Neuron (in vitro differentiated cells): Measurements from ENCODE around the gene DIRAS1.

Experiments used
- H2AFZ ChIP-seq: one replicate; pipeline ENCODE4 v1.6.1; 2013; ENCODE audit warnings: low read depth, mild to moderate bottlenecking, inconsistent platforms, low read length, moderate library complexity
- H3K27me3 ChIP-seq: one replicate; pipeline ENCODE4 v1.6.1; 2013; ENCODE audit warnings: low read length; ENCODE audit not compliant: insufficient read depth
- H3K36me3 ChIP-seq: one replicate; pipeline ENCODE4 v1.6.1; 2013; ENCODE audit warnings: low read length; ENCODE audit not compliant: insufficient read depth
- H3K4me1 ChIP-seq: one replicate; pipeline ENCODE4 v1.6.1; 2013; ENCODE audit warnings: low read length; ENCODE audit not compliant: insufficient read depth
- H3K4me3 ChIP-seq: 2 replicates; pipeline ENCODE4 v1.5.1; 2013; ENCODE audit warnings: mild to moderate bottlenecking, low read length, moderate library complexity
- H3K9me3 ChIP-seq: one replicate; pipeline ENCODE4 v1.6.1; 2013; ENCODE audit warnings: low read length

Gene DIRAS1

GRCh38 chr19:2743099-2743498 lies 21.9 kb upstream of the DIRAS1 start:
- H3K4me3 ChIP-seq = no peak overlapping the region
- H3K4me1 ChIP-seq = peaks cover 6% of the 10 kb centered on the region
- H3K9me3 ChIP-seq = no peaks in the 10 kb centered on the region
- H2AFZ ChIP-seq = no peak overlapping the region
- no peaks in the 10 kb centered on the region for H3K27me3 ChIP-seq
- no peaks in the 10 kb centered on the region for H3K36me3 ChIP-seq

- Histone ChIP-seq H3K27me3 (no peaks in the 10 kb centered on the region), H3K4me1 (peaks cover 6% of the 10 kb centered on the region), H2AFZ (peak overlapping the region; percentile 87), H3K4me3 (peak overlapping the region; percentile 88), H3K9me3 (peaks cover 9% of the 10 kb centered on the region), H3K36me3 (peaks cover 18% of the 10 kb centered on the region)
Observed at GRCh38 chr19:2740314-2740656, 19.1 kb upstream of the DIRAS1 start.

- H3K36me3 ChIP-seq = peaks cover 24% of the 10 kb centered on the region
- peak within 1 kb of the TSS; percentile 88 for H3K4me3 ChIP-seq
- H3K27me3 ChIP-seq = no peaks in the 10 kb centered on the region
- peaks cover 6% of the 10 kb centered on the region for H3K4me1 ChIP-seq
- peaks cover 9% of the 10 kb centered on the region for H3K9me3 ChIP-seq
- H2AFZ ChIP-seq = peak within 1 kb of the TSS; percentile 87
Observed at GRCh38 chr19:2739602-2740313, 18.6 kb upstream of the DIRAS1 start, which contains the start of gene SLC39A3. Gene SLC39A3, minus strand, starts transcription at chr19:2740017. Its CDS starts 2,760 bp downstream, at chr19:2737257.

GRCh38 chr19:2736550-2737190 lies 15.5 kb upstream of the DIRAS1 start:
- Histone ChIP-seq H3K9me3 (peaks cover 9% of the 10 kb centered on the region), H3K4me1 (peaks cover 11% of the 10 kb centered on the region), H3K4me3 (no peak overlapping the region), H3K36me3 (peaks cover 43% of the 10 kb centered on the region), H3K27me3 (no peaks in the 10 kb centered on the region), H2AFZ (no peak overlapping the region)

GRCh38 chr19:2735374-2735773 lies 14.2 kb upstream of the DIRAS1 start:
- H3K36me3 ChIP-seq = peaks cover 43% of the 10 kb centered on the region
- H3K4me3 ChIP-seq = no peak overlapping the region
- H3K27me3 ChIP-seq = no peaks in the 10 kb centered on the region
- H2AFZ ChIP-seq = no peak overlapping the region
- H3K4me1 ChIP-seq = peaks cover 11% of the 10 kb centered on the region
- peaks cover 9% of the 10 kb centered on the region for H3K9me3 ChIP-seq

GRCh38 chr19:2734589-2735288 lies 13.6 kb upstream of the DIRAS1 start:
- H3K36me3 ChIP-seq = peaks cover 43% of the 10 kb centered on the region
- no peak overlapping the region for H2AFZ ChIP-seq
- peaks cover 11% of the 10 kb centered on the region for H3K4me1 ChIP-seq
- H3K4me3 ChIP-seq = no peak overlapping the region
- H3K27me3 ChIP-seq = no peaks in the 10 kb centered on the region
- peaks cover 9% of the 10 kb centered on the region for H3K9me3 ChIP-seq

GRCh38 chr19:2733930-2734588 lies 12.9 kb upstream of the DIRAS1 start:
- no peaks in the 10 kb centered on the region for H3K27me3 ChIP-seq
- H3K4me3 ChIP-seq = no peak overlapping the region

GRCh38 chr19:2732883-2733282 lies 11.7 kb upstream of the DIRAS1 start:
- peaks cover 5% of the 10 kb centered on the region for H3K4me1 ChIP-seq
- no peak overlapping the region for H2AFZ ChIP-seq
- H3K4me3 ChIP-seq = no peak overlapping the region
- H3K27me3 ChIP-seq = no peaks in the 10 kb centered on the region
- peaks cover 43% of the 10 kb centered on the region for H3K36me3 ChIP-seq
- peaks cover 9% of the 10 kb centered on the region for H3K9me3 ChIP-seq

More at GRCh38 chr19:2733930-2734588, 12.9 kb upstream of the DIRAS1 start:
- peaks cover 9% of the 10 kb centered on the region for H3K9me3 ChIP-seq
- H3K36me3 ChIP-seq = peaks cover 43% of the 10 kb centered on the region
- no peak overlapping the region for H2AFZ ChIP-seq
- peaks cover 6% of the 10 kb centered on the region for H3K4me1 ChIP-seq

GRCh38 chr19:2732157-2732725 lies 11.1 kb upstream of the DIRAS1 start:
- no peak overlapping the region for H3K4me3 ChIP-seq
- no peak overlapping the region for H2AFZ ChIP-seq
- peaks cover 43% of the 10 kb centered on the region for H3K36me3 ChIP-seq
- peaks cover 5% of the 10 kb centered on the region for H3K4me1 ChIP-seq
- peaks cover 9% of the 10 kb centered on the region for H3K9me3 ChIP-seq
- H3K27me3 ChIP-seq = peaks cover 3% of the 10 kb centered on the region

- peaks cover 1% of the 10 kb centered on the region for H3K9me3 ChIP-seq
- H3K4me1 ChIP-seq = peaks cover 9% of the 10 kb centered on the region
Observed at GRCh38 chr19:2731181-2731995, 10.2 kb upstream of the DIRAS1 start.

GRCh38 chr19:2729943-2730818 lies 9.0 kb upstream of the DIRAS1 start:
- Histone ChIP-seq H3K9me3 (no peaks in the 10 kb centered on the region), H3K4me3 (no peak overlapping the region), H3K27me3 (peaks cover 9% of the 10 kb centered on the region)

More at GRCh38 chr19:2731181-2731995, 10.2 kb upstream of the DIRAS1 start:
- H3K27me3 ChIP-seq = peaks cover 9% of the 10 kb centered on the region
- no peak overlapping the region for H2AFZ ChIP-seq
- peaks cover 35% of the 10 kb centered on the region for H3K36me3 ChIP-seq
- H3K4me3 ChIP-seq = no peak overlapping the region

More at GRCh38 chr19:2729943-2730818, 9.0 kb upstream of the DIRAS1 start:
- Histone ChIP-seq H2AFZ (no peak overlapping the region), H3K36me3 (peaks cover 24% of the 10 kb centered on the region), H3K4me1 (peaks cover 9% of the 10 kb centered on the region)
